Adrenal gland (tissue), 12 donors: ENCODE results near the gene PBX3. TPM values are rescaled to one million over a fixed set of nuclear protein-coding genes. Genes with fewer than 3 reads are reported as not detected.

Experiments used
- DNase-seq, 7 donors: peaks; one replicate each; pipeline ENCODE4 v3.0.0-alpha.2; 2019 to 2020
- H3K27ac ChIP-seq, 5 donors: fragments of 200-600 bp; sonication (generic) in 4 of 5; 1 replicate in 3 of 5; 2 replicates in 2 of 5; pipeline versions ENCODE4 v1.5.1 to v1.8.0; 2016 to 2020; ENCODE audit warnings: mild to moderate bottlenecking in 1 of 5
- H3K27me3 ChIP-seq: fragments of 200-600 bp; 2 replicates; pipeline ENCODE4 v1.8.0; 2021
- H3K36me3 ChIP-seq, 2 donors: fragments of 200-600 bp; replicated peaks in 1 of 2; 1 replicate in 1 of 2; 2 replicates in 1 of 2; pipeline versions ENCODE4 v1.5.1 to v1.8.0; 2018 to 2022
- H3K4me1 ChIP-seq, 2 donors: fragments of 200-600 bp; replicated peaks in 1 of 2; 1 replicate in 1 of 2; 2 replicates in 1 of 2; pipeline versions ENCODE4 v1.5.1 to v1.8.0; 2018 to 2021
- H3K4me3 ChIP-seq, 4 donors: fragments of 200-600 bp; sonication (generic) in 3 of 4; one replicate each; pipeline ENCODE4 v1.5.1; 2016 to 2018
- H3K9me3 ChIP-seq, 3 donors: fragments of 200-600 bp; sonication (generic) in 1 of 3; replicated peaks in 1 of 3; 1 replicate in 2 of 3; 2 replicates in 1 of 3; pipeline versions ENCODE4 v1.5.1 to v1.8.0; 2016 to 2021
- POLR2A ChIP-seq, 2 donors: fragments of 450-650 bp; IDR thresholded peaks; one replicate each; pipeline ENCODE4 v1.6.1; 2017; ENCODE audit warnings: antibody characterized with exemption in 2 of 2, mild to moderate bottlenecking in 2 of 2, moderate library complexity in 1 of 2
- WGBS, 4 donors: extraction: QIAGEN DNeasy Blood & Tissue Kit in 2 of 4; methylation state at CpG; one replicate each; pipeline versions ENCODE4 v1.1.5 to v1.1.7; 2013 to 2017; 5-methylcytosine and 5-hydroxymethylcytosine counted together
- intact Hi-C, 2 donors: fragments of 100-400 bp; cut with DNase I; formaldehyde crosslinking; loops; one replicate each; pipeline versions ENCODE4 v1.14.1 to v1.15.0; 2022 to 2023
- polyA plus RNA-seq, 3 donors: library from polyadenylated mRNA; stranded (reverse); fragments of 200-250 nt in 2 of 3; fragments of 350-450 nt in 1 of 3; fragmentation: Illumina TruSeq in 1 of 3; extraction: RNeasy Lipid Tissue Mini Kit (QIAGEN cat#74804) in 1 of 3; gene quantifications; one replicate each; pipeline ENCODE4 v1.2.3, GENCODE V29; 2013 to 2014
- total RNA-seq, 9 donors: library from RNA; depleted of rRNA in 4 of 9; stranded (reverse); fragments of >200 nt in 4 of 9; fragments of 120-200 nt in 1 of 9; fragmentation: NEBNext Ultra II Directional in 1 of 9; extraction: Animal tissue kit (Norgen Biotek cat#: 25700) in 1 of 9; gene quantifications; one replicate each; pipeline versions ENCODE4 v1.1.0 to v1.2.4, GENCODE V29; 2013 to 2023
- TF ChIP-seq, protein P1 (sequence below), 6 experiments: fragments of 450-650 bp in 4 of 6; fragments of 200-600 bp in 2 of 6; sonication (generic) in 1 of 6; IDR thresholded peaks; 1 replicate in 5 of 6; 2 replicates in 1 of 6; pipeline versions ENCODE4 v1.5.1 to v1.8.0; 2016 to 2021; ENCODE audit warnings: antibody characterized with exemption in 6 of 6, mild to moderate bottlenecking in 2 of 6, moderate library complexity in 1 of 6
- donor health status: healthy with polysubstance abuse.
- donor health status: Bipolar disorder and iron deficiency.
- donor health status: DM: yes; HTN: yes; CAD: no.
- donor health status: DM: no; HTN: no; CAD: no.
- donor health status: DM: no; HTN: no; CAD: no.
- donor health status: DM: yes; HTN: yes; CAD: no.

PBX3 gene
- total and polyA plus RNA-seq, 12 donors, result 18.3 to 231 (median 133) TPM

DNA sequence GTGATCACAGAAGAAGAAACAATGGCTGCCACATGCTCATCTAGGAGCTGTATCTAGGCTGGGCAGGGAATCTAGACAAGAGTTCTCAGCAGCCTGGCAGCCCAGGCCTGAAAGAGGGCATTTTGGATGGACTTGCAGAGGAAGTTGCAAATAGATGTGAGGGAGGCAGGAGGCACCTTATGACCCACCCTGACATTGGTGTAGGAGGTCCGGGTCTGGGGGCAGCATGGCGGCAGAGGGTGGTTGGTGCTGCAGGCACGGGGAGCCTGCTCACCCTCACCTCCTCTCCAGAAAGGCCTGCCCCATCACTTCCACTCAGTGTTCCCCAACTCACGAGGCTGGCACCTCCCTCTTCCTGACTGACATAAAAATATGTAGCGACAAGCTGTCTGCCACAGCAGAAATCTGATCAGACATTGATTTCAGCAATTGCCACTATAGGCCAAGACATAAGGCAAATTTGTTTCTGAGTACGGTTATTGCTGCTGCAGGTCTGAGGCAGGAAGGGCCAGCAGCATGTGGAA, 217.6 kb downstream of the PBX3 start:
- Histone ChIP-seq H3K27ac (no peak overlapping the region), H3K4me1 (no peaks in the 10 kb centered on the region), H3K9me3 (no peaks in the 10 kb centered on the region), H3K27me3 (no peaks in the 10 kb centered on the region), H3K4me3 (no peak overlapping the region), H3K36me3 (peaks cover 0 to 34% of the 10 kb centered on the region in 2 donors)
- peak in 1 of 7 donors; percentile 31 for DNase-seq
- TF ChIP-seq POLR2A (IDR thresholded peaks at IDR 0.05), result no peak
- TF ChIP-seq, protein P1, sequence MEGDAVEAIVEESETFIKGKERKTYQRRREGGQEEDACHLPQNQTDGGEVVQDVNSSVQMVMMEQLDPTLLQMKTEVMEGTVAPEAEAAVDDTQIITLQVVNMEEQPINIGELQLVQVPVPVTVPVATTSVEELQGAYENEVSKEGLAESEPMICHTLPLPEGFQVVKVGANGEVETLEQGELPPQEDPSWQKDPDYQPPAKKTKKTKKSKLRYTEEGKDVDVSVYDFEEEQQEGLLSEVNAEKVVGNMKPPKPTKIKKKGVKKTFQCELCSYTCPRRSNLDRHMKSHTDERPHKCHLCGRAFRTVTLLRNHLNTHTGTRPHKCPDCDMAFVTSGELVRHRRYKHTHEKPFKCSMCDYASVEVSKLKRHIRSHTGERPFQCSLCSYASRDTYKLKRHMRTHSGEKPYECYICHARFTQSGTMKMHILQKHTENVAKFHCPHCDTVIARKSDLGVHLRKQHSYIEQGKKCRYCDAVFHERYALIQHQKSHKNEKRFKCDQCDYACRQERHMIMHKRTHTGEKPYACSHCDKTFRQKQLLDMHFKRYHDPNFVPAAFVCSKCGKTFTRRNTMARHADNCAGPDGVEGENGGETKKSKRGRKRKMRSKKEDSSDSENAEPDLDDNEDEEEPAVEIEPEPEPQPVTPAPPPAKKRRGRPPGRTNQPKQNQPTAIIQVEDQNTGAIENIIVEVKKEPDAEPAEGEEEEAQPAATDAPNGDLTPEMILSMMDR (IDR thresholded peaks at IDR 0.05), result no peak
- WGBS, 4 donors, result 91 to 96% (median 94%) methylated on average over 6 of the region's 6 CpGs
- intact Hi-C loops, result no loop called here

DNA sequence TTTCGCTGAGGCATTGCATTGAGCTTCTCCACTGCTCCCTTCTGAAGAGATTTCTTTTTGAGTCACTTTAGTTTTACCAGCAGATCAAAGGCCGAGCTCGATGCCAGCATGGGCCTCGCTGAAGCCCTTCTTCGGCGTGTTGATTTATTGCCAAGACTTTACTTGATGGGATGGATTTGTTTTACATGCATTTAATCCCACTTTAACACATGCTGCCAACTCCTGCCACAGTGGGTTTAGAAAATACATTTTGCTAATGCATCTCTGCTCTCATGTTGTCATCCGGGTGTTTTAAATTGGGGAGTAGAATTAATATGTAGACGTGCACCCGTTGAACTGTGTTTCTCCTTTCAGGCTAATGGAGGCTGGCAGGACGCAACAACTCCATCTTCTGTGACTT, 218.3 kb downstream of the PBX3 start:
- intact Hi-C loops, result no loop called here

DNA sequence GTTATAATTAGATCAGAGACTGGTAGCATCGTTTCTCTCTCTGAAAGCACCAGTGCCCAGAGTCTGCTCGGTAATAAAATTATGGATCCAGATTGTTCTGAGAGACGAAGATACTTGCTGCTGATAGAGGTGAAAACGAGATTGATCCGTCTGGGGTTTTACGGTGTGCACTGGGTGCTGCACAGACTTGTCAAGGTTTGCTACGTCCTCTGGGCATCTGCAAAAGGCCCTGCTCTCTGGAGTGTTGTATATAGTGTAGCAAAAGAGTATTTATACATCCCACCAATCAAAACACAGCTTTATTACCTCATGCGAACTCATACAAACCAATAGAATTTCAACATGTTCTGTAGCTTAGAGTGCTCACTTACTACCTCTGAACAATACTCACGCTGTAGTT, 219.3 kb downstream of the PBX3 start:
- no peak overlapping the region for H3K4me3 ChIP-seq
- WGBS, 4 donors, result 79 to 89% (median 84%) methylated on average over 9 of the region's 9 CpGs
- peaks cover 0 to 34% of the 10 kb centered on the region in 2 donors for H3K36me3 ChIP-seq
- H3K9me3 ChIP-seq, result no peaks in the 10 kb centered on the region
- DNase-seq, result peak in 1 of 7 donors; percentile 54
- no peak for TF ChIP-seq POLR2A (IDR thresholded peaks at IDR 0.05)
- TF ChIP-seq, protein P1 (IDR thresholded peaks at IDR 0.05), result no peak
- H3K27me3 ChIP-seq, result no peaks in the 10 kb centered on the region
- H3K27ac ChIP-seq, result no peak overlapping the region
- H3K4me1 ChIP-seq, result no peaks in the 10 kb centered on the region
- intact Hi-C loops, result no loop called here

More for the DNA sequence above, 218.3 kb downstream of the PBX3 start:
- H3K4me1 ChIP-seq, result no peaks in the 10 kb centered on the region
- H3K27me3 ChIP-seq, result no peaks in the 10 kb centered on the region
- H3K27ac ChIP-seq, result no peak overlapping the region
- DNase-seq, result peak in 1 of 7 donors; percentile 43
- H3K4me3 ChIP-seq, result no peak overlapping the region
- 81 to 93% (median 87%) methylated on average over 10 of the region's 10 CpGs for WGBS, 4 donors
- no peaks in the 10 kb centered on the region for H3K9me3 ChIP-seq
- peaks cover 0 to 34% of the 10 kb centered on the region in 2 donors for H3K36me3 ChIP-seq
- no peak for TF ChIP-seq POLR2A (IDR thresholded peaks at IDR 0.05)
- TF ChIP-seq, protein P1 (IDR thresholded peaks at IDR 0.05), result no peak

DNA sequence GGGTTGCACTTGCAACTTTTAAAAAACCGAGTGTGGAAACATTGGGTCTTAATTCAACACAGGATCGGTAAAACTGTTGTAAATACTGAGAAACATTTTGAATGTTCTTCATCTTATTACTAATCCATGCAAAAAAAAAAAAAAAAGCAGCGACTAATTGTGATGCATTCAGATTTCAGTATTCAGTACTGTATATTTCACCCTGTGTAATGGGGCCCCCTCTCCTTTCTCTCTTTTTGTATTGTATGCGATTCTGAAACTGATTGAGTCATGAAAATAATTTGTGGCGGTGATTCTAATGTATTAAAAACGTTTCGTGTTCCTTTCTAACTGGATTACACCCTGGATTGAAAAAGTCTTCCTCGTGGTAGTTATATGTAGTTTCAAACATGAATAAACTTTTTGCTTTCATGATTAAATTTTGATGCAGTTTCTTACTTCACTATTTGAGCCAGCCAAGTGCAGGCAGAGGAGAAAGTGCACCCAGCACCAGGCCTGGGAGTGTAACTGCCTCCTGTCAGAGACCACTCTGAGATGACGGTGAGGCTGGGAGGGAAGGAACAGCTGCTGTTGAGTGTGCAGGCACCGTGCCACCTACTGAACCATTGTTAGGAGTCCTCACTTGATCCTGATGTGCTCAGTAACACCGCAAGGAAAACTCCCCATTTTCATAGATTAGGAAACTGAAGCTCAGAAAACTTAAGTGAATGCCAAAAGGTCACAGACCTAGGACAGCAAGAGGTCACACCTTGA, 220.0 kb downstream of the PBX3 start:
- H3K36me3 ChIP-seq, result peaks cover 0 to 27% of the 10 kb centered on the region in 2 donors
- no peak overlapping the region for H3K4me3 ChIP-seq
- no peak for TF ChIP-seq POLR2A (IDR thresholded peaks at IDR 0.05)
- TF ChIP-seq, protein P1 (IDR thresholded peaks at IDR 0.05), result no peak
- WGBS, 4 donors, result 89 to 91% (median 90%) methylated on average over 11 of the region's 11 CpGs
- H3K9me3 ChIP-seq, result no peaks in the 10 kb centered on the region
- H3K27ac ChIP-seq, result no peak overlapping the region
- H3K27me3 ChIP-seq, result no peaks in the 10 kb centered on the region
- H3K4me1 ChIP-seq, result no peaks in the 10 kb centered on the region
- peak in 1 of 7 donors; percentile 55 for DNase-seq
- intact Hi-C loops, result no loop called here
